Measurements from ENCODE around the gene CSF1. TPM values are rescaled to one million over a fixed set of nuclear protein-coding genes. Genes with fewer than 3 reads are reported as not detected.

Gene CSF1
- total RNA-seq, 1 donor, result 53.9 TPM

DNA sequence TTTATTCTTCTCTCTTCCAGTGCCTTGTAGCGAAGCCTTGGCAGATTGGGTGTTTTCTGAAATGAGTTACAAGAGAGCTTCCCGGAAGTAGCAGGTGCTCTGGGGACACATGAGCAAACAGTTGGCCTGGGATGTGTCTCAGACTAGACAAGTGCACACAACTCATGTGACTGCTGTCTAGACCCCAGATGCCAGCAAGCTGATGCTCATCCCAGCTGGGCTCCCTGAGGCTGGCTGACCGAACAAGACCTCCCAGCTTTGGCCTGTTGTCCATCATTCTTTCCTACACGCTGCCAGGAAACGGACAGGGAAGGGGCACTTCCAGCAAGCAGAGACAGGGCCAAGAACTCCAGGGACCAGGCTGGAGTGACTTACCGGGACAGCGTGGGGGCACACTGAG is 18.7 kb upstream of the CSF1 start:
- Histone ChIP-seq H3K4me1 (ENCODE audit: insufficient read depth, low read length) (peaks cover 17% of the 10 kb centered on the region), H3K9me3 (ENCODE audit: low read depth, low read length) (no peaks in the 10 kb centered on the region), H3K27ac (ENCODE audit: low read depth, low read length) (no peak overlapping the region), H4K20me1 (ENCODE audit: insufficient read depth, low read length) (no peaks in the 10 kb centered on the region), H3K4me3 (ENCODE audit: insufficient read depth, low read length) (no peak overlapping the region), H3K4me2 (ENCODE audit: insufficient read depth, low read length) (no peak overlapping the region), H3K27me3 (ENCODE audit: insufficient read depth, low read length) (no peaks in the 10 kb centered on the region), H3K36me3 (ENCODE audit: insufficient read depth, low read length) (no peaks in the 10 kb centered on the region), H2AFZ (ENCODE audit: low read length) (no peak overlapping the region), H3K79me2 (ENCODE audit: insufficient read depth, low read length) (no peaks in the 10 kb centered on the region)
- TF ChIP-seq, protein P1, sequence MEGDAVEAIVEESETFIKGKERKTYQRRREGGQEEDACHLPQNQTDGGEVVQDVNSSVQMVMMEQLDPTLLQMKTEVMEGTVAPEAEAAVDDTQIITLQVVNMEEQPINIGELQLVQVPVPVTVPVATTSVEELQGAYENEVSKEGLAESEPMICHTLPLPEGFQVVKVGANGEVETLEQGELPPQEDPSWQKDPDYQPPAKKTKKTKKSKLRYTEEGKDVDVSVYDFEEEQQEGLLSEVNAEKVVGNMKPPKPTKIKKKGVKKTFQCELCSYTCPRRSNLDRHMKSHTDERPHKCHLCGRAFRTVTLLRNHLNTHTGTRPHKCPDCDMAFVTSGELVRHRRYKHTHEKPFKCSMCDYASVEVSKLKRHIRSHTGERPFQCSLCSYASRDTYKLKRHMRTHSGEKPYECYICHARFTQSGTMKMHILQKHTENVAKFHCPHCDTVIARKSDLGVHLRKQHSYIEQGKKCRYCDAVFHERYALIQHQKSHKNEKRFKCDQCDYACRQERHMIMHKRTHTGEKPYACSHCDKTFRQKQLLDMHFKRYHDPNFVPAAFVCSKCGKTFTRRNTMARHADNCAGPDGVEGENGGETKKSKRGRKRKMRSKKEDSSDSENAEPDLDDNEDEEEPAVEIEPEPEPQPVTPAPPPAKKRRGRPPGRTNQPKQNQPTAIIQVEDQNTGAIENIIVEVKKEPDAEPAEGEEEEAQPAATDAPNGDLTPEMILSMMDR (IDR thresholded peaks at IDR 0.05; ENCODE audit: extremely low read depth, low read depth, low read length), result no peak
- peak; percentile 23 for DNase-seq (ENCODE audit: insufficient read length, low spot score, missing footprints)

DNA sequence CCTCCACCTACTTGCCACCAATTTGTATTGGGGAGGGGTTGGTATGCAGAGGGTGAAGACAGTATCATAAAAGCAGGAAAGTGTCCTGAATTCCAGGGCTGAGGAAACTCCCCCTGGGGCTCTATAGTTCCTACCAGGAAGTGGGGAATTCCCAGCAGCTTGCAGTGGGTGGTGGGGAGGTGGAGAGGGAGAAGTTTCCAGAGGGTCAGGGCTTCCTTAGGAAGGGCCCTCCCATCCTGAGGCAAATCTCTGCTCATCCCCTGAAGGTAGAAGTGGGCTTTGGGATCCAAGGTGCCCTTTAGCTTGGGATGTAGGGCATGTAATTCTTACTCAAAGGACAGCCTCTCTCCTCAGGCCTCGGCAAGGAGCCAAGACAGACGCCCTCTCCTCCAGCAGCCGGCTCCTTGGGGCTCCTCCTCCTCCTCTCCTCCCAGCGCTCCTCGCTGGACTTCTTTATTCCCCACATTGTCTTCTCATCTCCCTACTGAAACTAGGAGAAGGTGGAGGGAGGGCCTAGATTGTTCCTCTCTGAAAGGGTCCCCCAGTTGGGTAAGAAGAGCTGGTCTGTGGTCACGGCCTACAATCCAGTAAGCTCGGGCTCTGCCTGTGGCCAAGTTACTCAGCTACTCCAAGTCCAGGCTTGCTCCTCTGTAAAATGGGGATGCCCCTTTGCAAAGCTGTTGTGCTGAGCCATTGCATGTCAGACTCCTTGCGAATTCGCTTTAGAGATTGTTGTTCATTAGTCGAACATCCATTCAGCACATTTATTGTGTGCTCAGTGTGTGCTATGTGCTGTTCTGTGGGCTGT is 17.9 kb upstream of the CSF1 start:
- H3K79me2 ChIP-seq (ENCODE audit: insufficient read depth, low read length), result no peaks in the 10 kb centered on the region
- H2AFZ ChIP-seq (ENCODE audit: low read length), result peak overlapping the region; percentile 48
- H3K36me3 ChIP-seq (ENCODE audit: insufficient read depth, low read length), result no peaks in the 10 kb centered on the region
- H4K20me1 ChIP-seq (ENCODE audit: insufficient read depth, low read length), result no peaks in the 10 kb centered on the region
- H3K4me3 ChIP-seq (ENCODE audit: insufficient read depth, low read length), result no peak overlapping the region
- no peaks in the 10 kb centered on the region for H3K27me3 ChIP-seq (ENCODE audit: insufficient read depth, low read length)
- peaks cover 17% of the 10 kb centered on the region for H3K4me1 ChIP-seq (ENCODE audit: insufficient read depth, low read length)
- H3K4me2 ChIP-seq (ENCODE audit: insufficient read depth, low read length), result no peak overlapping the region
- peak; percentile 80 for DNase-seq (ENCODE audit: insufficient read length, low spot score, missing footprints)
- H3K27ac ChIP-seq (ENCODE audit: low read depth, low read length), result no peak overlapping the region
- no peaks in the 10 kb centered on the region for H3K9me3 ChIP-seq (ENCODE audit: low read depth, low read length)
- TF ChIP-seq, protein P1 (IDR thresholded peaks at IDR 0.05; ENCODE audit: extremely low read depth, low read depth, low read length), result no peak

DNA sequence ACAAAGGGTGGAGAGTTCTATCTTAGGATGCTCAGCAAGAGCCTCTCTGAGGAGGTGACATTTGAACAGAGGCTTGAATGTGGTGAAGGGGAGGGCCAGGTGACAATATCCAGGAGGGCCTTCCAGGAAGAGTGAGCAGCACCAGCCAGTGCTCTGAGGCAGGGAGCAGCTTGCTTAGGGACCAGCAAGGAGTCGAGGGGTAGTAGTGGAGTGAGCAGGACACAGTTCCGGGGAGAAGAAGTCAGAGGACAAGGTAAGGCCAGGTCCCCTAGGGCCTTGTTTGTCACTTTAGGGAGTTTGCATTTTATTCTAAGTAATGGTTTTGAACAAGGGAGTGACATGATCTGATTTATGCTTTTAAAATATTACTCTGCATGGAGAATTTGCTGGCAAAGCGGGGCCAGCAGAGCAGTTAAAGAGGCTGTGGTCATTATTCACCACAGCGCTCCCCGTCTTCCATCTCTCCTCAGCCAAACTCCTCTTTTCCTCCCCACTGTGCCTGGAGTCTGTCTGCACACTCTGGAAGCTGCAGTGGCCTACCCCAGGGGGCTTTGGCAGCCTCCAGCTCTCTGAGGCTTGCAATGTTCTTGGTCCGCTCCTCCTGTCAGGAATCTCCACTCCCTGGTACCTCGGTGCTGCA is 17.0 kb upstream of the CSF1 start:
- Histone ChIP-seq H3K4me1 (ENCODE audit: insufficient read depth, low read length) (peaks cover 17% of the 10 kb centered on the region), H3K9me3 (ENCODE audit: low read depth, low read length) (no peaks in the 10 kb centered on the region), H3K27me3 (ENCODE audit: insufficient read depth, low read length) (no peaks in the 10 kb centered on the region), H3K4me2 (ENCODE audit: insufficient read depth, low read length) (no peak overlapping the region), H3K36me3 (ENCODE audit: insufficient read depth, low read length) (no peaks in the 10 kb centered on the region), H3K79me2 (ENCODE audit: insufficient read depth, low read length) (no peaks in the 10 kb centered on the region), H2AFZ (ENCODE audit: low read length) (no peak overlapping the region), H4K20me1 (ENCODE audit: insufficient read depth, low read length) (no peaks in the 10 kb centered on the region), H3K4me3 (ENCODE audit: insufficient read depth, low read length) (no peak overlapping the region), H3K27ac (ENCODE audit: low read depth, low read length) (no peak overlapping the region)
- TF ChIP-seq, protein P1 (IDR thresholded peaks at IDR 0.05; ENCODE audit: extremely low read depth, low read depth, low read length), result no peak
- no peak for DNase-seq (ENCODE audit: insufficient read length, low spot score, missing footprints)

Measured in osteoblast (primary cell).